Measurements from ENCODE around the gene KCNH5.

DNA sequence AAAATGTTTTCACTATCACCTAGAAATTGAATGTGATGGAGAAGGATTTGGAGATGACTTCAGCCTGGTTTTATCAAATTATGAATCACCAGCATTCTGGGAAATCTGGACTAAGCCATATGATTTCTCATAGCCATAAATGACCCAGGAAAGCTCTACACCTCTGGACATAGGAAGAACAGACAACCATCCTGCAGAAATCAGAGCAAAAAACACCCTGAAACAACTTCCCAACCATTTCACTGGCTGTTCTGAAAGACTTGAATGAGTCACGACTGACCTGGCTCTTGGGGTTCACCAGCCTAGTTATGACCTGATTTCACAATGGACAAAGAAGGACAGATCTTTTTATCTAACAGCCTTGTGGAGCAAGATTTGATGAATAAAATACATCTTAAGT, 123.8 kb downstream of the KCNH5 start:
- TF ChIP-seq, protein P1, sequence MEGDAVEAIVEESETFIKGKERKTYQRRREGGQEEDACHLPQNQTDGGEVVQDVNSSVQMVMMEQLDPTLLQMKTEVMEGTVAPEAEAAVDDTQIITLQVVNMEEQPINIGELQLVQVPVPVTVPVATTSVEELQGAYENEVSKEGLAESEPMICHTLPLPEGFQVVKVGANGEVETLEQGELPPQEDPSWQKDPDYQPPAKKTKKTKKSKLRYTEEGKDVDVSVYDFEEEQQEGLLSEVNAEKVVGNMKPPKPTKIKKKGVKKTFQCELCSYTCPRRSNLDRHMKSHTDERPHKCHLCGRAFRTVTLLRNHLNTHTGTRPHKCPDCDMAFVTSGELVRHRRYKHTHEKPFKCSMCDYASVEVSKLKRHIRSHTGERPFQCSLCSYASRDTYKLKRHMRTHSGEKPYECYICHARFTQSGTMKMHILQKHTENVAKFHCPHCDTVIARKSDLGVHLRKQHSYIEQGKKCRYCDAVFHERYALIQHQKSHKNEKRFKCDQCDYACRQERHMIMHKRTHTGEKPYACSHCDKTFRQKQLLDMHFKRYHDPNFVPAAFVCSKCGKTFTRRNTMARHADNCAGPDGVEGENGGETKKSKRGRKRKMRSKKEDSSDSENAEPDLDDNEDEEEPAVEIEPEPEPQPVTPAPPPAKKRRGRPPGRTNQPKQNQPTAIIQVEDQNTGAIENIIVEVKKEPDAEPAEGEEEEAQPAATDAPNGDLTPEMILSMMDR (IDR thresholded peaks at IDR 0.05) = no peak
- no peak for TF ChIP-seq POLR2A (IDR thresholded peaks at IDR 0.05)
